SIG-M5 treated with dmso at 0.1 percent for 504 hours (cell line): ENCODE results near the gene C1orf115.
"Not testable (repeated sequence)": the region's sequence is repeated elsewhere in the genome, so short reads cannot be mapped to it uniquely, and the experiment has no call there.

ENCODE experiments used
- DNase-seq: peaks from one replicate; lab custom pipeline; 2025; ENCODE audit not compliant: unreplicated experiment; lab: John Stamatoyannopoulos, UW

Gene C1orf115

GRCh38 chr1:220690140-220691052 is at the start of gene C1orf115:
Gene C1orf115, plus strand, starts transcription at chr1:220690363. Its CDS starts 40 bp downstream, at chr1:220690403.
- DNase-seq, result peak; percentile 34

- no peak for DNase-seq
Measured at GRCh38 chr1:220642285-220642684, 47.9 kb upstream of the C1orf115 start.

- DNase-seq, result no peak
Measured at GRCh38 chr1:220652995-220653394, 37.2 kb upstream of the C1orf115 start.

- peak; percentile 75 for DNase-seq
Measured at GRCh38 chr1:220655509-220655908, 34.7 kb upstream of the C1orf115 start.

GRCh38 chr1:220655961-220656740 is 34.0 kb upstream of the C1orf115 start:
- DNase-seq, result no peak

GRCh38 chr1:220666349-220666748 is 23.8 kb upstream of the C1orf115 start:
- no peak for DNase-seq

- DNase-seq, result no peak
Measured at GRCh38 chr1:220669005-220669404, 21.2 kb upstream of the C1orf115 start.

GRCh38 chr1:220670365-220670764 is 19.8 kb upstream of the C1orf115 start:
- no peak for DNase-seq

- DNase-seq, result no peak
Measured at GRCh38 chr1:220673921-220674320, 16.2 kb upstream of the C1orf115 start.

GRCh38 chr1:220677251-220677650 is 12.9 kb upstream of the C1orf115 start:
- DNase-seq, result no peak

- peak; percentile 55 for DNase-seq
Measured at GRCh38 chr1:220680085-220680687, 10.0 kb upstream of the C1orf115 start.

GRCh38 chr1:220681220-220681880 is 8.8 kb upstream of the C1orf115 start:
- DNase-seq, result no peak

- no peak for DNase-seq
Measured at GRCh38 chr1:220682901-220683576, 7.1 kb upstream of the C1orf115 start.

GRCh38 chr1:220683716-220684115 is 6.4 kb upstream of the C1orf115 start:
- DNase-seq, result not testable (repeated sequence)

GRCh38 chr1:220684890-220685289 is 5.3 kb upstream of the C1orf115 start:
- peak; percentile 50 for DNase-seq

GRCh38 chr1:220685879-220686278 is 4.3 kb upstream of the C1orf115 start:
- no peak for DNase-seq

- DNase-seq, result no peak
Measured at GRCh38 chr1:220687809-220688208, 2.4 kb upstream of the C1orf115 start.

- DNase-seq, result no peak
Measured at GRCh38 chr1:220689666-220690065, 497 bp upstream of the C1orf115 start.

- DNase-seq, result no peak
Measured at GRCh38 chr1:220691053-220691684, 1.0 kb downstream of the C1orf115 start.
